Erythroblast (primary cell): ENCODE measurements around the gene C2CD2.
"Not testable (repeated sequence)": the region's sequence is repeated elsewhere in the genome, so short reads cannot be mapped to it uniquely, and the experiment has no call there.

Source experiments
- DNase-seq, 2 experiments: peaks; one replicate each; lab custom pipeline; 2025; lab: John Stamatoyannopoulos, UW
- GATA1 ChIP-seq: IDR thresholded peaks from 2 replicates; pipeline ENCODE4 v1.6.1; 2011; ENCODE audit warnings: low read depth, mild to moderate bottlenecking, control low read depth, low read length, moderate library complexity
- POLR2A ChIP-seq: IDR thresholded peaks from 2 replicates; pipeline ENCODE4 v1.6.1; 2011; ENCODE audit warnings: mild to moderate bottlenecking, low read length

Gene C2CD2

DNA sequence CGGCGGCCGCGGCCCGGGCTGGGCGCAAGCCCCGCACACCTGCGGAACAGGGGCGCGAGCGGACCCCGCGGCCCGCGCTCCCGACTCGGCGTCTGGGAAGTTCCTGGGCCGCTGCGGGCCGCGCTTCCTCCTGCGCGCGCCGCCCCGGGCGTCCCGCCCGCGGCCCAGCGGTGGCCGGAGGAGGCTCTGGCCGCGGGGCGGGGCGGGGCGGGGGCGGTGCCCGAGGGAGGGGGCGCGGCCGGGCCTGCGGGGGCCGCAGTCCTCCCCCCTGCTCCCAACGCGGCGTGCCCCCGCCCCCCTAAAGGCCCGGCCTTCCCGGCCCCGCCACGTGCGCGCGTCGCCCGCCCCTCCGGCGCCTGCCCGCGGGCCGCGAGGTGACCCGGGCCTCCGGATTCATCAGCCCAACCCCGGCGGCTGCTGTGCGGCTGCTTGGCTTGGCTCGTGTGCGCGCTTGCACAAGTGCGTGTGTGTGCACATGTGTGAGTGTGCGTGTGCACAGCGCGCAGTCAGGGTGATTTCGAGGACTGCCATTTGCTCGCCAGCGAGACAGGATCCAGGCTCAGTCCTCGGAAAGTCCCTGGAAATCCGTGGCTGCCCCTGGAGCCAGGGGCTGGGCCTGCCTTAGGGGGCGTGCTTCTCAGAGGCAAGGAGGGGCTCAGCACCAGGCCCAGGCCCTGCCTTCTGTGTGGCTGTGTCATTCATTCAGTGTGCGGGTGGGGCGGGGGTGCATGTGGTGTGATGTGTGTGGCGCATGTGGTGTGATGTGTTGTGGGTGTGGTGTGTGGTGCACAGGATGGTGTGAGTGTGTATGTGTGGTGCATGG, at the start of gene C2CD2:
TSS of gene C2CD2 (minus strand) at position 188 of the 823 bp plus-strand sequence. CDS start 370 bp downstream, outside the sequence.
- DNase-seq, result peak; percentile 78 to 82

GRCh38 chr21:42003051-42003461, 49.2 kb upstream of the C2CD2 start:
- TF ChIP-seq GATA1 (no peak), POLR2A (no peak)

More for the DNA sequence above, at the start of gene C2CD2:
- TF ChIP-seq POLR2A (no peak), GATA1 (no peak)

DNA sequence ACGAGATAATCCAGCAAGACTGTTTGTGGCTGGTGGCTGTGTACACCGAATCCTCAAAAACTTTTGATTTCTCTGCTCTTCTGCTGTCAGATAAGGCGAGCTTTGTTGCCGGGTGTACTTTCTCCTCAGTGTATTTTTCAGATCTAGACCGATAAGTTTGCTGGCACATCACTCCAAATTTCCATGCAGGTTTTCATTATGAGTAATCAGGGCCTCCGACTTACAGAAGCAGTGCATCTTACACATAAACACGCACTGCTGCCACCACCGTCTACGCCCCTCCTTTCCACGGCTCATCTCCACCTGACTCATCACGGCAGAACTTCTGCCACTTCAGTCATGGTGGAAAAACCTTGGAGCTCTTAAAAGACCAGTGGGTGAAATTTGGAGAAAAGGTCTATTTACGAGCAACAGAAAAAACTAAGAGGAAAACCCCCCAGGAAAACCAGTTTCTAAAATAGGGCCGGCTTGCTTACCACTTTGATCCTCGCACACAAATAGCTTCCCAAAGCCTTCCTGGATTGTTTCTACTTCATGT, 48.7 kb upstream of the C2CD2 start:
- no peak for TF ChIP-seq POLR2A
- no peak for TF ChIP-seq GATA1
- DNase-seq, result no peak

More at GRCh38 chr21:42003051-42003461, 49.2 kb upstream of the C2CD2 start:
- DNase-seq, result no peak

DNA sequence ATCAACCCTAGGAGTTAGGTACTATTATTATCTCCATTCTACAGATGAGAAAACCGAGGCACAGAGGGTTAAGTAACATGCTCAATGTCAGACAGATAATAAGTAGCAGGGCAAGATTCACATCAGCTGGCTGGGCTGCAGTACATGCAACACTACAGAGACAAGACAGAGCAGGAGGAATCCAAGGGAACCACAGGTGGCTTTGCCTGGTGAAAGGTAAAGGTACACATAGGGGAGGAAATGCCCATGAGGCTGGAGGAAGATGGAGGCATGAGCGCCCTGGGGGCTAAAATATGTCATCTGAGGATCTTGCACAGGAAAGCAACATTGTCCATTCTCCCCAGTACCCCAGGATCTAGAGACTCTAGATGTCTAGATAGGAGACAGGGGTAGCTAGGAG, 48.0 kb upstream of the C2CD2 start:
- no peak for DNase-seq
- no peak for TF ChIP-seq POLR2A
- no peak for TF ChIP-seq GATA1

DNA sequence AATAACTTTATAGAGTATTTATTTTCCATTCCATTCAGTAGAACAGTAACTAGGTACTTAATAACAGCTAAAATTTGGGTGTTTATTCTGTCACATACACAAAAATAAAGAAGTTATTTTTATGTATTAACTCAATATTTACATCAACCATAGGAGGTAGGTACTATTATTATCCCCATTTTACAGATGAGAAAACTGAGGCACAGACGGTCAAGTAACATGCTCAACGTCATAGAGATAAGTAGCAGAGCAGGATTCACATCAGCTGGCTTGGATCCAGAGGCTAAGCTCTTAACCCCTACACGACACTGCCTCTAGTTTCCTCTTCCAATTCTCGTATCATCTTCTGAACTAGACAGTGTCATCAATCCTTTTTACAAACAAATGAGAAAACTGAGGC, 47.1 kb upstream of the C2CD2 start:
- TF ChIP-seq POLR2A (no peak), GATA1 (no peak)
- no peak for DNase-seq

DNA sequence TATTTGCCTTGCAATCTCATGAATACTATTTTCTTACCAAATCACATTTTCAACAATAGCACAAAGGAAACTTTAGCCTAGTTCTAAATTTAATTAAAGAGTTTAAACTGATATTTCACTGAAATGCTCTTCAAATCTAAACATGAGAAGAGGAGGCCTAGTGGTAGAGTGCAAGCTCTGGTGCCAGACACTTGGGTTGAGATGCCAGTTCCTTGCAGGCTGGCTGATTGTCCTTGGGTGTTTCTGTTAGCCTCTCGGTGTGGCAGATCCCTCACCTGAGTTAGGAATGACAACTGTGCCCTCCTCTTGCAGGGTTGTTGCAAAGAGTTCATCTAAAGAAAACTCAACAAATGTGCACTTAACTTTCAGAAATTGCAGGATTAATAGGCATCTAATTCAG, 43.8 kb upstream of the C2CD2 start:
- TF ChIP-seq POLR2A (no peak), GATA1 (no peak)

DNA sequence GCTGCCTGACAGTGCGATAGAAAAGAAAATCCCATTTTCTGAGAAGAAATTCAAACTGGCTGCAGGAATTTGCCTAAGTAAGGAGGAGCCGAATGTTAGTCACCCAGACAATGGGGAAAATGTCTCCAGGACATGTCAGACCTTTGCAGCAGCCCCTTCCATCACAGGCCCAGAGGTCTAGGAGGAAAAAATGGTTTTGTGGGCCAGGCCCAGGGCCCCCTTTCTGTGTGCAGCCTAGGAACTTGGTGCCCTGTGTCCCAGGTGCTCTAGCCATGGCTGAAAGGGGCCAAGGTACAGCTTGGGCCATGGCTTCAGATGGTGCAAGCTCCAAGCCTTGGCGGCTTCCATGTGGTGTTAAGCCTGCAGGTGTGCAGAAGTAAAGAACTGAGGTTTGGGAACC, 41.8 kb upstream of the C2CD2 start:
- TF ChIP-seq POLR2A, result no peak
- TF ChIP-seq GATA1, result no peak
- no peak for DNase-seq

More for the DNA sequence above, 43.8 kb upstream of the C2CD2 start:
- DNase-seq, result no peak

GRCh38 chr21:41994613-41995012, 40.8 kb upstream of the C2CD2 start:
- not testable (repeated sequence) for DNase-seq

- TF ChIP-seq GATA1, result no peak
- no peak for TF ChIP-seq POLR2A
- DNase-seq, result no peak
Measured at GRCh38 chr21:41993744-41994143, 39.9 kb upstream of the C2CD2 start.

GRCh38 chr21:41992576-41992975, 38.8 kb upstream of the C2CD2 start:
- TF ChIP-seq GATA1 (no peak), POLR2A (no peak)
- DNase-seq, result no peak

GRCh38 chr21:41991659-41992058, 37.8 kb upstream of the C2CD2 start:
- TF ChIP-seq POLR2A (no peak), GATA1 (no peak)
- no peak for DNase-seq

- no peak for DNase-seq
- TF ChIP-seq POLR2A (no peak), GATA1 (no peak)
Measured at GRCh38 chr21:41989698-41990097, 35.9 kb upstream of the C2CD2 start.

DNA sequence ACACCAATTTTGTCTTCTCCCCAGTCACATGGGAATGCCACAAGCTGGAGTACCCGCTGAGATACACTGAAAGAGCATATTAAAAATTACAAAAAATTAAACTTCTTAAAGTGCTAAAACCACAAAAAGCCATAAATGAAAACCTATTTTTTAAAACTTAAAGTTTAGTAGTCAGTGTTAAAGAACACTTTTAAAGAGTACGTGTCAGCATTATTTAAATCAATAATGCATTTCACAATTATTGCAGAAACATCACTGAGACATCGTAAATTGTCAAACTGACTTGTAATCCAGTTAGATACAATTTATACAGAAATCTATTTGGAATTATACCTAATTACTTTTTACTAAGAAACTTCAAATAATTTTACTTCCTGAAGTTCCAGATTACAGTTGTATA, 33.5 kb upstream of the C2CD2 start:
- DNase-seq, result no peak

DNA sequence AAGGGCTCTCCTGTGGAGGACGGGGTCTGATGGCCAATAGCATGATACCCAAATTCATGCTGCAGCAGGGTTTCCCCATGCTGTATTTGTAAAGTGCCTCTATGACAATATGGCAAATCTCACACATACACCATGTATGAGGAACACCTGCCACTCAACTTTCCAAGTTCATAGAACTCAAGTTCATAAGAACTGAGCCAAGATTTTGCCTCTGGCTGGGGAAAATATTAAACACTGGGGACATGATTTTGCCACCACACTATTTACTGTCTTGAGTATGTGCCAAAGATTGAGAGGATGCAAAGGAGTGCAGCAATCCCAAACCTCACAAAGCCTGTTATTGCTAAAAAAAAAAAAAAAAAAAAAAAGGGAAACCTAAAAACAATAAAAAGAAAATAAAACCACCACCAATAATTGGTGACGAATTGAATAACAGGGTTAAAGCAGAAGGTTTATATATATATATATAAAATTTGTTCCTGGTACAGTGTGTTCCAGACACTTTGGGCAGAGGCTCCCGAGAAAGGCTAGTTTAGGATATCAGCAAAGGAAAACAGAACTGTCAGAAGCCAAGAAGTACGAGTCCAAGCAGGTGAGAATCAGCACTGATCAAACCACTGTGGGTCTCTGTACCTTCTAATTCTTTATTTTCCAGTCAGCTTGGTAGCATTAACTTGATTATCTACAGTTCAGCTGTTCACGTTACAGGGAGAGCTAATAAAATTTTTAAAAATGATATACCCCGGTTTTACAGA, 32.0 kb upstream of the C2CD2 start:
- no peak for TF ChIP-seq POLR2A
- no peak for TF ChIP-seq GATA1
- no peak for DNase-seq

More for the DNA sequence above, 33.5 kb upstream of the C2CD2 start:
- TF ChIP-seq POLR2A (no peak), GATA1 (no peak)

GRCh38 chr21:41983229-41983628, 29.4 kb upstream of the C2CD2 start:
- TF ChIP-seq POLR2A, result no peak
- no peak for TF ChIP-seq GATA1
- no peak for DNase-seq
